NCI-H69 (cell line): ENCODE results near the gene URB1.
A peak's percentile ranks its signal among the peaks of the same experiment; 100 is the strongest.
"Not testable (repeated sequence)": the region's sequence is repeated elsewhere in the genome, so short reads cannot be mapped to it uniquely, and the experiment has no call there.

ENCODE experiments used
- DNase-seq: peaks from one replicate; lab custom pipeline; 2025; lab: John Stamatoyannopoulos, UW

URB1 gene

GRCh38 chr21:32372755-32373154, 20.1 kb downstream of the URB1 start:
- no peak for DNase-seq

- DNase-seq, result no peak
Observed at GRCh38 chr21:32371913-32372314, 20.9 kb downstream of the URB1 start.

GRCh38 chr21:32370998-32371766, 21.6 kb downstream of the URB1 start:
- DNase-seq, result no peak

GRCh38 chr21:32368961-32369360, 23.9 kb downstream of the URB1 start:
- DNase-seq, result not testable (repeated sequence)

- DNase-seq, result no peak
Observed at GRCh38 chr21:32368386-32368785, 24.4 kb downstream of the URB1 start.

GRCh38 chr21:32367158-32367557, 25.7 kb downstream of the URB1 start:
- peak; percentile 24 for DNase-seq

- DNase-seq, result no peak
Observed at GRCh38 chr21:32366191-32366590, 26.6 kb downstream of the URB1 start.

- DNase-seq, result no peak
Observed at GRCh38 chr21:32364796-32365195, 28.0 kb downstream of the URB1 start.

GRCh38 chr21:32364387-32364786, 28.4 kb downstream of the URB1 start:
- no peak for DNase-seq

GRCh38 chr21:32360401-32360975, 32.3 kb downstream of the URB1 start:
- DNase-seq, result peak; percentile 33

GRCh38 chr21:32359719-32360260, 33.0 kb downstream of the URB1 start:
- DNase-seq, result peak; percentile 23

- no peak for DNase-seq
Observed at GRCh38 chr21:32356874-32357395, 35.9 kb downstream of the URB1 start.

GRCh38 chr21:32353002-32353711, 39.7 kb downstream of the URB1 start:
- DNase-seq, result no peak

GRCh38 chr21:32352526-32352925, 40.3 kb downstream of the URB1 start:
- no peak for DNase-seq

- no peak for DNase-seq
Observed at GRCh38 chr21:32351428-32351827, 41.4 kb downstream of the URB1 start.

- DNase-seq, result no peak
Observed at GRCh38 chr21:32350981-32351380, 41.8 kb downstream of the URB1 start.

GRCh38 chr21:32350211-32350980, 42.4 kb downstream of the URB1 start:
- DNase-seq, result no peak

- no peak for DNase-seq
Observed at GRCh38 chr21:32349333-32349944, 43.4 kb downstream of the URB1 start.

- DNase-seq, result peak; percentile 96
Observed at GRCh38 chr21:32348604-32349332, 44.0 kb downstream of the URB1 start.

GRCh38 chr21:32347977-32348376, 44.8 kb downstream of the URB1 start:
- no peak for DNase-seq

GRCh38 chr21:32347351-32347750, 45.5 kb downstream of the URB1 start:
- DNase-seq, result no peak
